Posterior vena cava (tissue), 2 donors: ENCODE results near the gene LRRC2. TPM values are rescaled to one million over a fixed set of nuclear protein-coding genes. Genes with fewer than 3 reads are reported as not detected.
A peak's percentile ranks its signal among the peaks of the same experiment; 100 is the strongest.

Experiments used
- DNase-seq: peaks from one replicate; pipeline ENCODE4 v3.0.0-alpha.2; 2020; ENCODE audit warnings: low spot score
- intact Hi-C, 2 donors: fragments of 100-400 bp; cut with DNase I; formaldehyde crosslinking; loops; one replicate each; pipeline versions ENCODE4 v1.14.1 to v1.14.2; 2022 to 2023
- total RNA-seq, 2 donors: library from RNA; stranded (reverse); fragmentation: NEBNext Ultra II Directional; extraction: Animal tissue kit (Norgen Biotek cat#: 25700); gene quantifications; one replicate each; pipeline ENCODE4 v1.2.1, GENCODE V29; 2021
- donor health status: DM: yes; HTN: yes; CAD: no.
- donor health status: DM: yes; HTN: yes; CAD: no.

LRRC2 gene
- total RNA-seq, 2 donors from 2014 or later: 1.9 to 5.7 TPM

DNA sequence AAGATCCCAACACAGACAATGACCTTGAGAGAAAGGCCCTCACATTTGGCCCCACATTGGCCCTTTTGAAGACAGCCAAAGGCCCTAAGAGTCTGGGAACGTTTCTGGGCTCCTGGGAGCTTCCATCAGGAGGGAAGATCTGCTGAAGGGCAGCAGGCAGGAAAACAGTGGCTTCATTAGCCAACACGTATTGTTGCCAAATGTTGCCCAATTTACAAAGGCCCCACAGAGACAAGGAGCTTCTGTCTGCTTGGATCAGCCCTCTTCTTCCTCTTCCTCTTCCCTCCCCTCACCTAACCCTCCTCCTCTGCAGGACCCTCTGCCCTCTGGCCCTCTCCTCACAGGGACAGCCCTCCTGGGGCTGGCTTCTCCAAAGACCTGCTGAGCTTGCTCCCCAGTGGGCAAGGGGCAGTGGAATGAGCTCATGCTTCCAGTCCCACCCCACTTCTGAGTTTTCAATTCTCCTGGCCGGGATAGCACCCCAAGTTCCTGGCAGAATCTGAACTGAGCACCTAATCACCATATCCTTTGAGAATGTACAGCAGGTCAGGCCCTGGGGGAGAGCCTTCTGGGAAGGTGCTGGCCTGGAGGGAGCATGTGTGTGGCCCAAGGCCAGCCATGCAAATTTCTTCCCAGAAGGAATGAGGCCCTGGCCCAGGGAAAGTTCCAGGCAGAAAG is 96.3 kb downstream of the LRRC2 start:
- DNase-seq: peak; percentile 53
- intact Hi-C loops: no loop called here

DNA sequence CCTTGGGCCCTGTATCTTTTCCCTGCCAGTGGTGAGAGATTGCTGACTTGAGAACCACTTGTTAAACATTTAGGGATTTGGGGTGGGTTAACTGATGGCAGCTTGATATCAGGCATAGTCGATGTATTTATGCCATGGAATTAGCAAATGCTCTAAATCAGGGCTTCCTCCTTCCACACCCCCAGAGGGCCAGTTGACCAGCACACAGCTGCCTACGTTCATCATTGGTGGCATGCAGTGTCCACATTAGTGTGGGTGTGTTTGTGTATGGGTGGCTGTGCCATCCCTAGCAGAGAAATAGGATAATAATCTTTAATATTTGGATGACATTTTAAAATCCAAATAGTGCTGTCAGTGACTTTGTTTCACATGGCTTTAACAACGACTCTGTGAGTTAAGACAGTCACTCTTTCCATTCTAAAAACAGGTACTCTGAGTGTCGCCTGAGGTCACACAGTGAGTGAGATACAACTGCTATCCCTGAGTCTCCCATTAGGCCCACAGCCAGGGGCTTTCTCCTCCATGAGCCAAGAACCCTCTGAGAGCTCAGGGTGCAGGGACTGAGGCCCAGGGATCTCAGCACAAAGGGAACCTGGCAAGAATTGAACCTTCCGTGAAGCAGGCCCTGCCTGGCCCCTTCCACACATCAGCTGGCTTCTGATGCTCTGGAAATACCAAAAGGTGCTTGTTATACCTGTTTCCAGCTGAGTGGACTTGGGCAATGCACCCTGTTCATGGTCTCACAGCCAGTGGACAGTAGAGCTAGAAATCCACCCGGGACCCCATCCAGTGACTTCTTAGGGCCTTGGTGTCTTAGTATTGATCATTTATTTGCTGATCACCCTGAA is 97.1 kb downstream of the LRRC2 start:
- intact Hi-C loops: no loop called here
- peak; percentile 70 for DNase-seq

DNA sequence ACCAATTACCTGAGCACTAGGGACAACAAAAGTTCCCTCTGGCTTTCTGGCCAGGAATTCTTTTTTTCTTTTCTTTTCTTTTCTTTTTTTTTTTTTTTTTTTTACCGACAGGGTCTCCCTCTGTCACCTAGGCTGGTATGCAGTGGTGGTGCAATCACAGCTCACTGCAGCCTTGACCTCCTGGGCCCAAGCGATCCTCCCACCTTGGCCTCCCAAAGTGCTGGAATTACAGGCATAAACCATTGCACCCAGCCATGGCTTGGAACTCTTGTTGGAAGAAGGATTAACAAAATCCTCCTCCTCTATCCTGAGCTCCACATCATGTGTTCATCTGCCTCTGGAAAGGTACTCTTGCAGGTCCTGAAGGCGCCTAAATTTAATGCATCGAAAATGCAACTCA is 98.5 kb downstream of the LRRC2 start:
- no peak for DNase-seq
- intact Hi-C loops: no loop called here

DNA sequence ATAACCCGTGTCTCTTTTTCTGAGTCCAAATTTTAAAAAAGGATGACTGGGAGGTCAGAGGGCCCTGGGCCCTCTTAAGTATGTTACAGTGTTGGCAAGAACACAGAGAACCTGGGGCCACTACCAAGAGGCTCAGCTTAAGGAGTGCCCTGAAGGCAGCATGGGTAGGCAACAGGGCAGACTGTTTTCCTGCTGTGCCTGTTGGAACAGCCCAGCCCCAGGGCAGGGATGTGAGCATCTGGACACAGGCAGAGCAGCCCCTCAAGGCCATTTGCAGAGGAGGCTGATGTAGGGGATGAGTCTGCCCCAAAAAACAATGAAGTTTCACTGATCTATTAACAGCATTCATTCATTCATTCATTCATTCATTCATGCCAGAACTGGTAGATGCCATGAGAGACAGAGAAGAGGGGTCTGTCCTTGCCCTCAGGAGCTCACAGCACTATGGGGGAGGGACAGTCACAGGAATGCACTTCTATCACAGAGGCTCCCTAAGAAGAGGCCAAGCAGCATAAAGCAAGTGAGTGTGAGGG is 99.2 kb downstream of the LRRC2 start:
- DNase-seq: no peak
- intact Hi-C loops: no loop called here

DNA sequence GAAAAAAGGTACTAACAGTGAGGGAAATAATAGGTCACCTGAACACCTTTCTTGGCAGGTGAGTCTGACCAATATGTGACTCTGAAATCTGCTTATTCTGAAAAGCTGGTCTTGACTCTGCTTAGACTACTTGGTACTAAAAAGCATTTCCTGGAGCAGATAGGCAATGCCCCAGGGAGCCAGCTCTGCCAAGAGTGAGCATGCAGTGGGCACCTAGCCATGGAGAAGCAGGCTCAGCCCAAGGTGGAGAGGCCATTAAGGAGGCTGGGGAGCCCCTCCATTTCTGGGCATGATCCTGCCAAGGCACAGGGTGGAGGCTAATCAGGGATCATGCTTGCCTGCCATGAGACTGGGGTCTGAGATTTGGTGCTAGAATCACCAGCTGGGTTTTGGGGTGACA is 99.8 kb downstream of the LRRC2 start:
- intact Hi-C loops: no loop called here

More for the DNA sequence above, 99.8 kb downstream of the LRRC2 start:
- peak; percentile 73 for DNase-seq

Other genes starting within 250 kb of the LRRC2 start
- 1 to 10 TPM; 1.7 to 2.5 TPM for gene CCR2, start 212.2 kb downstream of the LRRC2 start, total RNA-seq
- gene CCR5, start 195.4 kb downstream of the LRRC2 start, total RNA-seq: 1 to 10 TPM; 1.9 to 2.1 TPM
- 1 to 10 TPM; 2.0 to 2.4 TPM for gene CCRL2, start 159.0 kb downstream of the LRRC2 start, total RNA-seq
- gene LTF, start 101.4 kb downstream of the LRRC2 start, total RNA-seq: 1 to 10 TPM; 3.6 to 3.7 TPM
- not detected for gene RTP3, start 68.3 kb downstream of the LRRC2 start, total RNA-seq
- under 1 TPM in 1 of 2 donors, not detected in 1; 0.28 TPM for gene FAM240A, start 46.2 kb upstream of the LRRC2 start, total RNA-seq
- gene ALS2CL, start 127.4 kb upstream of the LRRC2 start, total RNA-seq: 10 to 100 TPM; 12.1 to 12.5 TPM
- 1 to 10 TPM; 1.4 TPM for gene TMIE, start 135.1 kb upstream of the LRRC2 start, total RNA-seq
- gene PRSS50, start 151.6 kb upstream of the LRRC2 start, total RNA-seq: not detected